CD4-positive, CD25-positive, alpha-beta regulatory T cell (primary cell): ENCODE results near the gene PAK5. TPM values are rescaled to one million over a fixed set of nuclear protein-coding genes. Genes with fewer than 3 reads are reported as not detected.

ENCODE experiments used
- ATAC-seq, 2 donors: fragments of 150-1000 bp; cut with Tn5 transposase; one replicate each; pipeline ENCODE4 v1.10.0; 2021; ENCODE audit warnings: low read depth in 2 of 2, moderate number of reproducible peaks in 2 of 2, moderate library complexity in 1 of 2
- DNase-seq, 3 donors: peaks; one replicate each; pipeline versions ENCODE4 v3.0.0 to v3.0.0-alpha.2; 2012 to 2022; ENCODE audit warnings: mixed read lengths in 1 of 3
- H3K27ac ChIP-seq: one replicate; pipeline ENCODE4 v1.7.0; 2013; ENCODE audit warnings: mild to moderate bottlenecking, low read length; ENCODE audit not compliant: insufficient read depth, poor library complexity, severe bottlenecking
- H3K27me3 ChIP-seq: one replicate; pipeline ENCODE4 v1.7.0; 2013; ENCODE audit warnings: low read length; ENCODE audit not compliant: control insufficient read depth, insufficient read depth
- H3K36me3 ChIP-seq: one replicate; pipeline ENCODE4 v1.7.0; 2013; ENCODE audit warnings: mild to moderate bottlenecking, low read length, moderate library complexity; ENCODE audit not compliant: control insufficient read depth, insufficient read depth
- H3K4me1 ChIP-seq: 2 replicates; pipeline ENCODE4 v1.7.0; 2013; ENCODE audit warnings: mild to moderate bottlenecking, low read length; ENCODE audit not compliant: insufficient read depth, control insufficient read depth, poor library complexity, severe bottlenecking
- H3K4me3 ChIP-seq: one replicate; pipeline ENCODE4 v1.7.0; 2013; ENCODE audit warnings: low read depth, mild to moderate bottlenecking, low read length, moderate library complexity
- H3K9me3 ChIP-seq, 2 experiments: 1 replicate in 1 of 2; 2 replicates in 1 of 2; pipeline ENCODE4 v1.7.0; 2013; ENCODE audit warnings: low read length in 2 of 2, mild to moderate bottlenecking in 1 of 2, moderate library complexity in 1 of 2; ENCODE audit not compliant: control insufficient read depth in 2 of 2
- H3K27ac Mint-ChIP-seq, 3 donors: one replicate each; pipeline ENCODE4 v1.8.0; 2020 to 2022; ENCODE audit warnings: mild to moderate bottlenecking in 3 of 3, mixed read lengths in 3 of 3, moderate library complexity in 2 of 3
- H3K27me3 Mint-ChIP-seq: one replicate; pipeline ENCODE4 v1.8.0; 2022; ENCODE audit warnings: mild to moderate bottlenecking, mixed read lengths
- H3K36me3 Mint-ChIP-seq: one replicate; pipeline ENCODE4 v1.8.0; 2020; ENCODE audit warnings: mixed read lengths
- H3K4me1 Mint-ChIP-seq, 4 donors: one replicate each; pipeline ENCODE4 v1.8.0; 2020 to 2022; ENCODE audit warnings: mixed read lengths in 4 of 4, mild to moderate bottlenecking in 1 of 4
- H3K4me3 Mint-ChIP-seq, 4 donors: one replicate each; pipeline ENCODE4 v1.8.0; 2020 to 2022; ENCODE audit warnings: mild to moderate bottlenecking in 4 of 4, mixed read lengths in 4 of 4, moderate library complexity in 3 of 4
- H3K9me3 Mint-ChIP-seq, 7 donors: one replicate each; pipeline ENCODE4 v1.8.0; 2020 to 2022; ENCODE audit warnings: mixed read lengths in 7 of 7, mild to moderate bottlenecking in 3 of 7, moderate library complexity in 2 of 7
- polyA plus RNA-seq, 4 donors: library from polyadenylated mRNA; unstranded; fragments of 300-500 nt; fragmentation: Illumina TruSeq; gene quantifications; one replicate each; pipeline ENCODE4 v1.2.3, GENCODE V29; 2021
- total RNA-seq: library from RNA; stranded (reverse); gene quantifications from one replicate; pipeline ENCODE4 v1.2.3, GENCODE V29; 2022

PAK5 gene
- total and polyA plus RNA-seq, 5 donors from 2014 or later: not detected

DNA sequence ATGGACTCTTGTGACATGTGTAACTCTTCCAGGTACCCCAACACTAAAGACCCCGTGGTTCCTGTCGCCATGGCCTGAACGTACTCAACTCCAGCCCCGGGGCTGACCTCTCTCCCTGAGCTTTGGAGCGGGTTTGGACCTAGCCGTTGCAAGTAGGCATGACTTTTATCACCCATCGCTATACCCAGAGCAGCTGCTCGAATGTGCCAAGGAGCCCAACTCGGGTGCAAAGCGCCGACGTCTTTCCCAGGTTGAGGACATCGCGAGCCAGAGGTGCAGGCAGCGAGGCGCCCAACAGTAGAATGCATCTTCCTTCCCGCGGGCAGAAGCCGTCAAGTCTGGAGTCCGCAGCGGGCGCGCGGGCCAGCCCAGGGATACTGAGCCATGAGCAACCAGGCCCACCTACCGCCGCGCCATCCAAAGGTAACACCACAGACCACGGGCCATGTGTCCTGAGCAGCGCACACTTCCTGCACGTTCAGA lies 330.1 kb downstream of the PAK5 start:
- Mint-ChIP-seq H3K4me3 (no peak overlapping the region), H3K9me3 (peaks cover 0 to 4% (median 0%) of the 10 kb centered on the region in 7 donors), H3K27ac (no peak overlapping the region), H3K36me3 (no peaks in the 10 kb centered on the region), H3K4me1 (no peaks in the 10 kb centered on the region), H3K27me3 (peaks cover 44% of the 10 kb centered on the region)
- Histone ChIP-seq H3K27me3 (peaks cover 2% of the 10 kb centered on the region), H3K9me3 (no peaks in the 10 kb centered on the region), H3K4me3 (no peak overlapping the region), H3K27ac (no peak overlapping the region), H3K36me3 (no peaks in the 10 kb centered on the region), H3K4me1 (no peaks in the 10 kb centered on the region)
- DNase-seq (no peak), ATAC-seq (no peak)

DNA sequence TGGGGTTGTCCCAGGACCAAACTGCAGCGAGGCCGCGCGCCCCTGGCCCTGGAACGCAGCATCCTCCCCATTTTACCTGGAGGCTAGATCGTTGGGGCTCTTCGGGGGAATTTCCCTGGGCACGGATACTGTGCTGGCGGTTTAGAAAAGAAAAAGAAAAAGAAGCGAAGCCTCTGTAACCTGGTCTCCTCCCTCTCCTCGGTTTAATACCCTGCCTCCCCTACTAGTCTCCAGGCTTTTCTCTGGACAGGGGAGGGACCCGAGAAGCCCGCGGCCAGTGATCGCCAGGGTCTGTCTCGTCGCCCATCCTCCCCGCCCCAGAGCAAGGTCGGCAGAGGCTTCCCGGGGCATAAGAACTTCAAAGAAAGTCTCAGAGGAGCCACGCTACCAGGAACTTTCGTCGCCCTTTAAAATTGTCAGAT lies 330.6 kb downstream of the PAK5 start:
- Histone ChIP-seq H3K9me3 (no peaks in the 10 kb centered on the region), H3K36me3 (no peaks in the 10 kb centered on the region), H3K4me3 (no peak overlapping the region), H3K4me1 (no peaks in the 10 kb centered on the region), H3K27ac (no peak overlapping the region), H3K27me3 (no peaks in the 10 kb centered on the region)
- Mint-ChIP-seq H3K27ac (no peak overlapping the region), H3K4me1 (no peaks in the 10 kb centered on the region), H3K9me3 (peaks cover 0 to 4% (median 0%) of the 10 kb centered on the region in 7 donors), H3K4me3 (no peak overlapping the region), H3K36me3 (no peaks in the 10 kb centered on the region), H3K27me3 (peaks cover 42% of the 10 kb centered on the region)
- DNase-seq (no peak), ATAC-seq (no peak)

DNA sequence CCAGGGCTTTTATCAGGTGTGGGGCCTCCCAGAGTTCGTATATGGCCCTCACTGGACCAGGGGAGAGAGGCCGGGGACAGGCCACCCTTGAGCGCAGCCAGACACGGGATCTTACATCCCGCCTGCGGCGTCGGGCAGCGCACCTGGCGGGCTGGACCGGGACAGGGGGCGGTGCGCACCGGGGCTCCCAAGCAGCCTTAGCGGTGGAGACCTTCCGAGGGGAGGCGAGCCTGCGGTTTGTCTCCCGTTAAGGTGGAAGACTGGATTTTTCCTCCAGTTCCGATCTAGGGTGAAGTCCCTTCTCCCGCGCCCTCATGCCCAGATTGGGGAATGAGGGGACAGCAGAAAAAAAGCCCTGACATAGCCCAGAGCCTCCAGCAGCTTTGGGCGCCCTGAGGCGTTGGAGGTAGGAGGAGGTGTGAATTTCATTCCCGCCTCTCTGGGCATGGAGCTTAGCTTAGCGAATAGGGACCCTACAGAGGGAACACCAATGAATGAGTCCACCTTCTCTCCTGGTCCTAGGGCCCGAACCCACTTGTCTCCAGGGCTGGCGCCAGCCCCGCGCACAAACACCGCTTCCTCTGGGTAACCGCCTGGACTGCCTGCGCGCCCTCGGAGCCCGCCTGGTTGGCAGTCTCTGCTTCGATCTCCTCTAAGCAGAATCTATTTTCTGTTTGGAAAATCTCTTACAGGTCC lies 331.2 kb downstream of the PAK5 start:
- Mint-ChIP-seq H3K36me3 (no peaks in the 10 kb centered on the region), H3K9me3 (peaks cover 0 to 4% (median 0%) of the 10 kb centered on the region in 7 donors), H3K27ac (no peak overlapping the region), H3K27me3 (peaks cover 38% of the 10 kb centered on the region), H3K4me1 (no peaks in the 10 kb centered on the region), H3K4me3 (no peak overlapping the region)
- Histone ChIP-seq H3K9me3 (no peaks in the 10 kb centered on the region), H3K27me3 (no peaks in the 10 kb centered on the region), H3K4me1 (no peaks in the 10 kb centered on the region), H3K27ac (no peak overlapping the region), H3K36me3 (no peaks in the 10 kb centered on the region), H3K4me3 (no peak overlapping the region)
- no peak for ATAC-seq
- no peak for DNase-seq

DNA sequence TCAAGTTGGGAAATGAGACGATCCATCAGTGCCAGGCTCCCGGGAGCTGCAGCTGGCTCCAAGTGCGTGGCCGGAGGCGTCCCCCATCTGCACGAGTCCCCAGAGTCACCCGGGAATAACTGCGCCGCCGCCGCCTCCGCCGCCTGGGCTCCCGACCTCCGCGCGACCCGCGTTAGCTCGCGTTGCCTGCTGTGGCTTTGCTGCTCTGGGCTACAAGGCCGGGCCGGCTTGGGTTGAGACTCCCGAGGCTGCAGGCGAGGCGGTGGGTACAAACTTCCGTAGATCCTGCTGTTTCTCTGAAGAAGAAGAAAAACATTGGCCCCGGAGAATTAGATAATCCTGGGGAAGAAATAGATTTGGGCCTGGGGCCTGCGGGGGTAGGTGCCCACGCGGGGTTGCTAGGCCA lies 331.9 kb downstream of the PAK5 start:
- Histone ChIP-seq H3K27ac (no peak overlapping the region), H3K4me3 (no peak overlapping the region), H3K36me3 (no peaks in the 10 kb centered on the region), H3K9me3 (no peaks in the 10 kb centered on the region), H3K4me1 (no peaks in the 10 kb centered on the region), H3K27me3 (no peaks in the 10 kb centered on the region)
- Mint-ChIP-seq H3K4me1 (no peaks in the 10 kb centered on the region), H3K27ac (no peak overlapping the region), H3K27me3 (peaks cover 34% of the 10 kb centered on the region), H3K9me3 (peaks cover 0 to 4% (median 0%) of the 10 kb centered on the region in 7 donors), H3K4me3 (no peak overlapping the region), H3K36me3 (no peaks in the 10 kb centered on the region)
- ATAC-seq: no peak
- no peak for DNase-seq

DNA sequence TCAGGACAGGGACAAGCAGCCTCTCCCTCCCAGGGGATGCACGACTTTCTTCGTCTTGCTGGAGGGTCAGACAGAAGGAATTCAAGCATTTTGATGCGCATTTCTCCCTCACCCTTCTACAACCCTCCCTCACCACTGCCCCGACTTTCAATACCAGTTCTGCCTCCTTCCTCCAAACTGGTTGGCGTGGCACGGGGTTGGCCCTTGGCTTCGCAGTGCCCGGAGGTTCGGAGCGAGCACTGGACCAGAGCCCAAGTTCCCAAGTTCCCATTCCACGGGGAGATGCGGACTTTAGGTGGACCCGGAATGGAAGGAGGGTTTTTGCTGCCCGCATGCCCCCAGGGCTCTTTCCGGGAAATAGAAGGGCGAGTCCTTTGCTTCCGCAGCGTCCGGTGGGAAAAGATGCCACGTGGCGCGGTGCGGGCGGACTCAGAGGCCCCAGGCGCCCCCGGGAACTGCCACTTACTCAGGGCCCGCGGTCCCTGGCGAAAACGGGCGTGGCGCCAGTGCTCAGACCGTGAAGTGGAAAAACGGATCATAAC lies 332.5 kb downstream of the PAK5 start:
- Histone ChIP-seq H3K36me3 (no peaks in the 10 kb centered on the region), H3K27me3 (no peaks in the 10 kb centered on the region), H3K9me3 (no peaks in the 10 kb centered on the region), H3K27ac (no peak overlapping the region), H3K4me3 (no peak overlapping the region), H3K4me1 (no peaks in the 10 kb centered on the region)
- DNase-seq: no peak
- Mint-ChIP-seq H3K36me3 (no peaks in the 10 kb centered on the region), H3K27me3 (peaks cover 30% of the 10 kb centered on the region), H3K27ac (no peak overlapping the region), H3K4me1 (no peaks in the 10 kb centered on the region), H3K9me3 (peaks cover 0 to 4% (median 0%) of the 10 kb centered on the region in 7 donors), H3K4me3 (no peak overlapping the region)
- no peak for ATAC-seq

DNA sequence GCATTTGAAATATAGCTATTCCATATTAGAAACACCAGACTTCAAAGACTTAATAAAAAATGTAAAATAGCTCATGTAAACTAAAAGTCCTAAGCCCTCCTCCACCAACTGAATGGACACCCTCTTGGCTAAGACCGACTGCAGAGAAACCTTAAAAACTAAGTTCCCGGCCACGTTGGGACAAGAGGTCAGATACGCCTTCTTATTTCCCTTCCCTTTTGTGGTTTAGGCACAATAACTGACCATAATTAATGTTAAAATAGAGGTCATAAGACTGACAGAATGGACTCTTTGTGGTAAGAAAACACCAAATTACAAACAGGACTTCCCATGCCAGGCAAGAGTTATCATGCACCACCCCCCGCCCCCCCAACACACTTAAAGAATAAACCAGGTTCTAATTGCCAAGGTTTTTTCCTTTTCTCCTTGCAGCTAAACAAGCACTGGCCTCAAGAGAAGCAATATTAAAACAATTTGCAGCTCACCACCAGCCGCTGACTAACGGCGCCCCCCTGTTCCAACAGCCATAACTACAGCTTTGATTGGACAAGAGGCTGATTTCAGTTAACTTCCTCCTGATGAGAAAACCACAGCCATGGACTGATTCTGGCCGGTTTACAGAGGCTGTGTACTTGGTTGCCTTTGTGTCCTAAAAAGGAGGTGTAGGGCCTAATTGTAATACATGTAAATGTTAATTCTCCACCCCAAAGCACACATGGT lies 335.2 kb downstream of the PAK5 start:
- ATAC-seq (no peak), DNase-seq (no peak)
- H3K4me1 Mint-ChIP-seq: no peaks in the 10 kb centered on the region
- H3K27ac Mint-ChIP-seq: no peak overlapping the region
- H3K9me3 ChIP-seq: no peaks in the 10 kb centered on the region
- no peak overlapping the region for H3K4me3 ChIP-seq
- H3K36me3 ChIP-seq: no peaks in the 10 kb centered on the region
- H3K4me3 Mint-ChIP-seq: no peak overlapping the region
- no peak overlapping the region for H3K27ac ChIP-seq
- H3K36me3 Mint-ChIP-seq: no peaks in the 10 kb centered on the region
- H3K9me3 Mint-ChIP-seq: peaks cover 0 to 2% (median 0%) of the 10 kb centered on the region in 7 donors
- H3K27me3 ChIP-seq: no peaks in the 10 kb centered on the region
- H3K4me1 ChIP-seq: no peaks in the 10 kb centered on the region
- H3K27me3 Mint-ChIP-seq: peaks cover 12% of the 10 kb centered on the region

DNA sequence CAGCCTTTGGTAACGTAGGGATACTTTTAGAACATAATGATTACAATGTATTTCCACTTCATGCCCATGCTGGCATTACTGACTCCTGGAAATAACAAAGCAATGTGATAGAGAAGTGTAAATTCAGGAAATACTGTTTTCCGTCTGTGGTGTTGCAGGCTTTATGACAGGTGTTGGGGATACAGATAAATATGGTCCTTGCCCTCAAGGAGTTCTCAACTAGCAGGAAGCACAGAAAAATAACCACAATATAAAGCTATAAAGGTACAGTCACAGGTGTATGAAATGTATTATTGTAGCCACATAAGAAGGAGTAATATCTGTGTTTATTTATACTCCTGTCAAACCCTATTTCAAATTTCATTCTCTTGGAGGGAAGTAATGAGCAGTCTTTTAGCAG lies 337.4 kb downstream of the PAK5 start:
- H3K4me1 ChIP-seq: no peaks in the 10 kb centered on the region
- peaks cover 0 to 7% (median 2%) of the 10 kb centered on the region in 7 donors for H3K9me3 Mint-ChIP-seq
- no peaks in the 10 kb centered on the region for H3K36me3 Mint-ChIP-seq
- DNase-seq: no peak
- no peaks in the 10 kb centered on the region for H3K36me3 ChIP-seq
- no peak overlapping the region for H3K4me3 Mint-ChIP-seq
- no peak overlapping the region for H3K27ac Mint-ChIP-seq
- no peak for ATAC-seq
- H3K4me3 ChIP-seq: no peak overlapping the region
- no peaks in the 10 kb centered on the region for H3K27me3 ChIP-seq
- H3K9me3 ChIP-seq: no peaks in the 10 kb centered on the region
- H3K4me1 Mint-ChIP-seq: no peaks in the 10 kb centered on the region
- H3K27ac ChIP-seq: no peak overlapping the region
- no peaks in the 10 kb centered on the region for H3K27me3 Mint-ChIP-seq
